Frontal cortex (tissue), 4 donors: ENCODE results near the gene FLNC. TPM values are rescaled to one million over a fixed set of nuclear protein-coding genes. Genes with fewer than 3 reads are reported as not detected.

Experiments
- DNase-seq, 2 donors: peaks; one replicate each; pipeline ENCODE4 v3.0.0; 2012; ENCODE audit warnings: low spot score in 2 of 2
- FAIRE-seq: peaks from 2 replicates; lab custom pipeline; 2012; peaks lifted over from hg19 to GRCh38; lab: Jason Lieb, UNC
- total RNA-seq: library from RNA; depleted of rRNA; stranded (reverse); fragments of >200 nt; gene quantifications from one replicate; pipeline ENCODE4 v1.2.3, GENCODE V29; 2014
- donor health status: control.
- donor health status: control.
- donor health status: control.

The FLNC gene
- total RNA-seq, 1 donor from 2014 or later: 2.4 TPM

- FAIRE-seq: no peak
These were observed 74.4 kb downstream of the FLNC start for GRCh38 chr7:128904381-128905197.

GRCh38 chr7:128906001-128906765 lies 76.0 kb downstream of the FLNC start:
- DNase-seq (no peak), FAIRE-seq (no peak)

More at GRCh38 chr7:128904381-128905197, 74.4 kb downstream of the FLNC start:
- peak; percentile 57 to 66 for DNase-seq

DNA sequence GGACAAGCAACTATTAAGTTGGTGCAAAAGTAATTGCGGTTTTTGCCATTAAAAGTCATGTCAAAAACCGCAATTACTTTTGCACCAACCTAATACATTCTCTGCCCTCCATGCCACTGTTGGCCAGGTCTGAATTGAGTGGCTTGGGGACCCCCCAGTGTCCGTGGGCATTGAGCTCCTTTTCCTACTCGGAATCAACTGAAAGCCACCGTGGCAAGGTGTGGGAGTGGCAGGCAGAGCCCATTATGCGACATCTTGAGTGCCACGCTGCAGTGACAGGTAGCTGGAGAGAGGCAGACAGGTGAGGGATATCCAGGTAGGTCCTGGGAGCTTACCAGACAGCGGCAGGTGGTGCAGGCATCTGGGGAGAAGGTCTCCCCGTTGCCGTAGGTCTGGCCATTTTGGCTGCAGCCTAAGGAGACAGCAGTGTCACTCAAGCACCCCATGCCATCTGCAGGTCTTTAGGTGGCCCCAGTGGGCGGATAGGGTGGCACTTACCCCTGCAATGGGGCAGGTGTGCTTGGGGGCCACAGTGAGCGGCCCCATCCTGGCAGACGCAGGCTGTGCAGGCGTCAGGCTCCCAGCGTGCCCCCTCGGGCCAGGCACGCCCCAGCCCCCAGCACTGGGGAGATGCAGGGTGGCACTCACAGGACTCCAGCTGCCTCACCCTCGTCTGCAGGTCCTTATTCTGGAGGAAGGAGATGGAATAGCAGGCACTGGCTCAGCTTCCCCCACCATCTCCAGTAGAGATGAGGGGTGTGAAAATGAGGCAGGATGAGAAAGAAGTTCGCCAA lies 76.8 kb downstream of the FLNC start:
- DNase-seq: no peak
- no peak for FAIRE-seq

Other genes with a start within 250 kb of the FLNC start
- 0.82 TPM for gene GARIN1A, start 158.1 kb upstream of the FLNC start, total RNA-seq
- 55.0 TPM for gene CALU, start 91.0 kb upstream of the FLNC start, total RNA-seq
- not detected for gene OPN1SW, start 54.6 kb upstream of the FLNC start, total RNA-seq
- gene CCDC136, start 38.4 kb upstream of the FLNC start, total RNA-seq: 38.3 TPM
- gene ATP6V1F, start 32.5 kb downstream of the FLNC start, total RNA-seq: 74.6 TPM
- gene KCP, start 80.3 kb downstream of the FLNC start, total RNA-seq: 0.41 TPM
- 1.2 TPM for gene IRF5, start 107.5 kb downstream of the FLNC start, total RNA-seq
- 101 TPM for gene TNPO3, start 224.7 kb downstream of the FLNC start, total RNA-seq